BJ (cell line): ENCODE measurements around the gene PON1. TPM values are rescaled to one million over a fixed set of nuclear protein-coding genes. Genes with fewer than 3 reads are reported as not detected.

Experiments used
- CTCF ChIA-PET: fragments of 350-600 bp; formaldehyde crosslinking; extraction: SDS; loops from one replicate; lab custom pipeline; 2021; ENCODE audit warnings: antibody characterized with exemption, inconsistent platforms; lab: Yijun Ruan, JAX
- POLR2A ChIA-PET: fragments of 300-600 bp; sonication (Branson Sonifier 250); formaldehyde crosslinking; extraction: SDS; loops from one replicate; lab custom pipeline; 2021; ENCODE audit warnings: antibody characterized with exemption; lab: Charles Lee
- DNase-seq: peaks from one replicate; pipeline ENCODE4 v3.0.0-alpha.2; 2011; ENCODE audit warnings: low read depth
- H3K27me3 ChIP-seq: 2 replicates; pipeline ENCODE4 v1.6.0; 2011; ENCODE audit warnings: low read length; ENCODE audit not compliant: control insufficient read depth, insufficient read depth
- H3K36me3 ChIP-seq: 2 replicates; pipeline ENCODE4 v1.5.1; 2011; ENCODE audit warnings: low read length; ENCODE audit not compliant: control insufficient read depth, insufficient read depth
- H3K4me3 ChIP-seq: 2 replicates; pipeline ENCODE4 v1.5.1; 2011; ENCODE audit warnings: low read depth, mild to moderate bottlenecking, control low read depth, low read length
- polyA plus RNA-seq: library from polyadenylated mRNA; depleted of rRNA; stranded (reverse); fragments of >200 nt; gene quantifications from 2 replicates; pipeline ENCODE4 v1.2.3, GENCODE V29; 2011
- TF ChIP-seq, protein P1 (sequence below): IDR thresholded peaks from 2 replicates; pipeline ENCODE4 v1.5.1; 2011; ENCODE audit warnings: low read depth, mild to moderate bottlenecking, control low read depth, inconsistent platforms, low read length, moderate library complexity; ENCODE audit not compliant: insufficient read depth

PON1 gene
- polyA plus RNA-seq, 1 experiment: not detected

DNA sequence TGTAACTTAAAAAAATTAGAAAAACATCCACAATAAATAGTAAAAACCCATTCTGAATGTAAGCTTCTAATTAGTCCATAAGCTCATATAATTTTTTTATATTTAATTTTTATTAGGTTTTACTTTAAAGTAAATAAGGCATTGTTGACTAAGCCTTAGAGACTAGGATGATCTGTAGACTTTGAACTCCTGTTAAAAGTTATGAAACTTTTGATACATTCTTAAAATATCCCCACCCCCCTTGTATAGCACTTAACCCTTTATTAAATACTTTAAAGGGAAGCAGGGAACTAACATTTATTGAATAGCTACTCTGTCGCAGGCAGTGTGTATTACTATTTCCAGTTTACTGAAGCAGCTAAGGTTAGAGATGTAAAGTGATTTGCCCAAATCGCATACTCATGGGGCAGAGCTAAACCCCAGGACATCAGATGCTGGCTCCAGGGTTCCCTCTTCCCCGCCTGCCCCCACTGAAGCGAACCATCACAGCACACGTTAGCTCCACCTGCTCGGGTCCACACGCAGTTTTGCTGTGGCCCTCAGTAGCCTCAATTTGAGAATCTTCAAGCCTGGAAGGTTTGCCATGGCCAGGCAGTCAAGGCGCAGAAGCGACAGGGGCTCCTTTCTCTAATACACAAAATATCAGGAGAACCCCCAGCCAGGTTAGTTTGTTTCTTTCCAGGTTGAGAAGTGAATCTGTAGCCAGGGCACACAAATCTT is 762 bp downstream of the PON1 start:
- 0 out of 2 replicates have a peak, but pooled peaks cover 2% of the 10 kb centered on the region for H3K27me3 ChIP-seq
- DNase-seq: no peak
- CTCF ChIA-PET: interaction anchor here (0.6 kb wide), 1 partner anchor 13 kb away, joined by 3 read pairs; no protein-coding TSS in a partner anchor
- no peaks in the 10 kb centered on the region for H3K36me3 ChIP-seq
- H3K4me3 ChIP-seq: no peak overlapping the region
- TF ChIP-seq, protein P1, sequence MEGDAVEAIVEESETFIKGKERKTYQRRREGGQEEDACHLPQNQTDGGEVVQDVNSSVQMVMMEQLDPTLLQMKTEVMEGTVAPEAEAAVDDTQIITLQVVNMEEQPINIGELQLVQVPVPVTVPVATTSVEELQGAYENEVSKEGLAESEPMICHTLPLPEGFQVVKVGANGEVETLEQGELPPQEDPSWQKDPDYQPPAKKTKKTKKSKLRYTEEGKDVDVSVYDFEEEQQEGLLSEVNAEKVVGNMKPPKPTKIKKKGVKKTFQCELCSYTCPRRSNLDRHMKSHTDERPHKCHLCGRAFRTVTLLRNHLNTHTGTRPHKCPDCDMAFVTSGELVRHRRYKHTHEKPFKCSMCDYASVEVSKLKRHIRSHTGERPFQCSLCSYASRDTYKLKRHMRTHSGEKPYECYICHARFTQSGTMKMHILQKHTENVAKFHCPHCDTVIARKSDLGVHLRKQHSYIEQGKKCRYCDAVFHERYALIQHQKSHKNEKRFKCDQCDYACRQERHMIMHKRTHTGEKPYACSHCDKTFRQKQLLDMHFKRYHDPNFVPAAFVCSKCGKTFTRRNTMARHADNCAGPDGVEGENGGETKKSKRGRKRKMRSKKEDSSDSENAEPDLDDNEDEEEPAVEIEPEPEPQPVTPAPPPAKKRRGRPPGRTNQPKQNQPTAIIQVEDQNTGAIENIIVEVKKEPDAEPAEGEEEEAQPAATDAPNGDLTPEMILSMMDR: no peak
- POLR2A ChIA-PET: no interaction called here

DNA sequence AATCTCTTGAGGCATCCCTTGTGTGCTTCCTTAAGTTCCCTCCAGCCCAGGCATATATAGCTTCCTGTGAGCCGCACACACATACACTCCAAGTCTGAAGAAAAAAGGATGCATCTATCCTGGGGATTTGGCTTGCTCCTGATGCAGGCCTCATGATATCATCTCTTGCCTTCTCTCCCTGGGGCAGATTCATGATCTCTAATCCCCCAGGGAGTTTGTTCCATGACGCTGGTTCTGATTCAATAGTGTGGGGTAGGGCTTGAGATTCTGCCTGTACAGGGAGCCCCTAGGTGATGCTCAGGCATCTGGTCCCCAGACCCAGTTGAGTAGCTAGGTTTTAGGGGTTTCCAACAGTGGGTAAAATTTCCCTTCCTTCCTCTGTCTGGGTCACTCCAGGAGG is 1.5 kb downstream of the PON1 start:
- TF ChIP-seq, protein P1: no peak
- ChIA-PET POLR2A (no interaction called here), CTCF (no interaction called here)
- no peak for DNase-seq
- Histone ChIP-seq H3K36me3 (no peaks in the 10 kb centered on the region), H3K4me3 (no peak overlapping the region), H3K27me3 (0 out of 2 replicates have a peak, but pooled peaks cover 2% of the 10 kb centered on the region)

DNA sequence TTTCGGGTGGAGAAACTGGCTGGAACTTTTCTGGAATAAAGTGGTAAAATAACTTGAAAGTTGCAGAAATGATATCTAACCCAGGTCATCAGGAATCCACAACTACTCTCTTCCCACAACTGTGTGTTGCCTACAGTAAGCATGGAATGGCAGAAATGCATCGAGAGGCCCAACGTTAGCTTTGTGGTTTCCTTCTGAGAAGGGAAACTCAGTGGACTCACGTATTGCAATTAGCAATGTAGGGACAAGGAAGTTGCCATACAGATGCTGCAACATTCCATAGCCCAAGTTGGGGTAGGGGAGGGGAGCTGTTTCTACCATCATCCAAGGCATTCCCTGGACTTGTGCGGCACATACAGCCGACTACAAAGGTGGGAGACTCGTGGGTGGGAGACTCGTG is 1.9 kb downstream of the PON1 start:
- Histone ChIP-seq H3K27me3 (0 out of 2 replicates have a peak, but pooled peaks cover 2% of the 10 kb centered on the region), H3K4me3 (no peak overlapping the region), H3K36me3 (no peaks in the 10 kb centered on the region)
- TF ChIP-seq, protein P1: no peak
- no peak for DNase-seq
- POLR2A ChIA-PET: no interaction called here
- CTCF ChIA-PET: no interaction called here

DNA sequence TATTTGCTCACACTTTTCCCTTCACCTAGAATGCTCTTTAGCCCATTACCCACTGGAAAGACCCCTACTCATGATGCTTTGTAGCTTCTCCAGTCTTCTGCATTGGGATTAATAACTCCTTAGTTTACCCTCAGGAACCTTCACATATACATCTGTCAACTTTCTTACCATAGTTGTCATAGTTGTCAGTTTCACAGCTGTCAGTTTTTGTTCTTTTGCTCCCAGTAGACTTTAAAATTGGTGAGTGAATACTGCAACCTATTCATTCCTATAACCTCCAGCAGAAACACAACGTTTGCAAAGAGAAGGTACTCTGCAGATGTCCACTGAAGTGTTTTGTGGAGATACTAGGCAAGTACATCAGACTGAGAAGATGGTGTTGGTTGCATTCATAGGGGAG is 2.6 kb downstream of the PON1 start:
- no peak for DNase-seq
- H3K27me3 ChIP-seq: 0 out of 2 replicates have a peak, but pooled peaks cover 2% of the 10 kb centered on the region
- CTCF ChIA-PET: no interaction called here
- TF ChIP-seq, protein P1: no peak
- H3K4me3 ChIP-seq: no peak overlapping the region
- POLR2A ChIA-PET: no interaction called here
- no peaks in the 10 kb centered on the region for H3K36me3 ChIP-seq

DNA sequence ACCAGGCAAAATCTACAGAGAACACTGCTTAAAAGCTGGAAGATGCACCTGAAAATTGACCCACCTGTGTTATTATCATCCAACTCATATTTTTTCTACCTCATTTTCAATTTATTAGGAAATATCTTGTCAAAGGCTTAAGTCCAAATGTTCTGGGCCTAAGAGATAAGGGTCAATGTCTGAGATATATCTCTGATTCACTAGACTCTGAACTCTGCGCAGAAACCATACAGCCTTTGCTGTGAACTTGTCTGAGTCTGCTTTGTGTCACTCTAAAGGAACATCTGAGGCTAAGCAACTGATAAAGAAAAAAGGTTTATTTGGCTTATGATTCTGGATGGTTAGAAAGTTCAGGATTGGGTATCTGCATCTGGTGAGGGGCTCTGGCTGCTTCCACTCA is 3.7 kb downstream of the PON1 start:
- Histone ChIP-seq H3K36me3 (no peaks in the 10 kb centered on the region), H3K4me3 (no peak overlapping the region), H3K27me3 (0 out of 2 replicates have a peak, but pooled peaks cover 2% of the 10 kb centered on the region)
- DNase-seq: no peak
- ChIA-PET CTCF (no interaction called here), POLR2A (no interaction called here)
- TF ChIP-seq, protein P1: no peak
